Inferior parietal cortex (tissue), 1 donor: ENCODE measurements around the gene WNT2.
"Not testable (repeated sequence)": the region's sequence is repeated elsewhere in the genome, so short reads cannot be mapped to it uniquely, and the experiment has no call there.

Experiments used
- DNase-seq: peaks from one replicate; pipeline ENCODE4 v3.0.0-alpha.2; 2016; ENCODE audit errors: extremely low spot score

The WNT2 gene

GRCh38 chr7:117262546-117262945 lies 60.3 kb downstream of the WNT2 start:
- no peak for DNase-seq

DNA sequence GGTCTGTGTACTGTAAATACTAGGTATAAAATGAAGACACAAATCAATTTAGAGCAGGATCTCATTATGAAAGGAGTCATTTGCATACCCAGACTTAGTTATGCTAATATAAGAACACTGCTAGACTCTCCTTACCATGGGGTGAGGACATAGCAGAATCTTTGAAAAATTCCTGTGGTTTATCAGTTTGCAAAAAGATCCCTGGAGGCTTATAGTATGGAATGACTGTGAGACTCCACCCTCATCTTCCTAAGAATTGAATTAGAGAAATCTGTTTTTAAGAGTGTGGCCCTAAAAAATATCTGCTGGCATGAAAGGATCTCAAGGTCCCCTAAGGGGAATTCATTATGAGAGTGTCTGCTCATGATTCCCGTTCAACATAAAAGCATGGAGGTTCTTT lies 63.2 kb downstream of the WNT2 start:
- DNase-seq: no peak

- no peak for DNase-seq
These were observed 71.2 kb downstream of the WNT2 start for GRCh38 chr7:117251687-117252086.

DNA sequence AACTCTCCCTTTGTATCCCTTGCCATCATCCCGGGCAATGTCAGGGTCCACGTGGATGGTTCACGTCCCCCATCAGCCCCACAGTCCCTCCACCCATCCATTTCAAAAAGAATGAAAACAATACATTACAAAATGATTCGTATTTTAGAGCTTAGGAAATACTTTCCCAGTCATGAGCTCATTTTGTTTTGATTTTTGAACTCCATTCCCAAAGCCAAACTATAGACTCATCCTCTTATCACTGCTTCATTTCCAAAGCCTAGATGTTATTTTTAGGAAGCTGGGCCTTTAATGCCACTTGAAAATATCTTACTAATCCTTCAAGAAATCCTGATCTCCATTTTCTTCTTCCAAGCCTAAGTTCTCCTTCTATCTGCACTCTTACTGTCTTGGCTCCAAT lies 72.1 kb downstream of the WNT2 start:
- no peak for DNase-seq

- DNase-seq: no peak
These were observed 72.6 kb downstream of the WNT2 start for GRCh38 chr7:117250245-117250644.

- DNase-seq: no peak
These were observed 73.2 kb downstream of the WNT2 start for GRCh38 chr7:117249696-117250095.

DNA sequence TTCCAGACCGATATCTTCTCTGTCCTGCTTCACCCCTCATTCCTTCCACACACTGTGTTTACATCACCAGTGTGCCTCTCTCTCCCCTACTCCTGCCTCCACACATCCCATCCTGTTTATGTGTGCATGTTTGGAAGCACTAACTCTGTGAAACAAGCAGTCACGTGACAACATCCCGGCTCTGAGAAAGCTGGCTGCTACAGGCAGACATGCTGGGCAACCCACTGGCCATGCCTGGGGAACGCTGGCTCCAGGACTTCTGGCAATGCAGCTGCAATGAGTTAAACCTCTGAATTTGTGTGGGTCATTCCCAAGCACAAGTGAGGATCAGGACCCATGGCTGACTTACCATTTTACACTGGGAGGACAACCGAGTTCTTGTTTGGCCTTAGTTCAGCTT lies 74.0 kb downstream of the WNT2 start:
- DNase-seq: no peak

- DNase-seq: no peak
These were observed 75.0 kb downstream of the WNT2 start for GRCh38 chr7:117247809-117248208.

- not testable (repeated sequence) for DNase-seq
These were observed 77.2 kb downstream of the WNT2 start for GRCh38 chr7:117245703-117246102.

- no peak for DNase-seq
These were observed 79.5 kb downstream of the WNT2 start for GRCh38 chr7:117243390-117243789.

DNA sequence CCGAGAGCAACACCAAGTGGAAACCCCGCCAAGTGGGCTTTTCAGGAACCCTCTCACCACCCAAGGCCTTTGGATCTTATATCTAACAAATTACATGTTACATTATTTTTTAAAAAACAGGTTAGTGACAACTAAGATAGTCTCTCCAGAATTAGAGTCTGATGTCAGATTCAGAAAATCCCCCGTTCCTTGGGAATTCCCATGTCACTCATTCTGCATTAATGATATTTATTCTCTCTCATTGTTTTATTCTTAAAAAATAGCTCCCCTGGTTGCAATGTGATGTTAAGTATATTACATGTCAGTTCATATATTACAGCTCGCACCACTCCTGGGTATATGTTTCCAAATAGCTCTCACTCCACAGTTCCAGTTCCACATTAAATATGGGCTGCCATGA lies 81.8 kb downstream of the WNT2 start:
- no peak for DNase-seq

DNA sequence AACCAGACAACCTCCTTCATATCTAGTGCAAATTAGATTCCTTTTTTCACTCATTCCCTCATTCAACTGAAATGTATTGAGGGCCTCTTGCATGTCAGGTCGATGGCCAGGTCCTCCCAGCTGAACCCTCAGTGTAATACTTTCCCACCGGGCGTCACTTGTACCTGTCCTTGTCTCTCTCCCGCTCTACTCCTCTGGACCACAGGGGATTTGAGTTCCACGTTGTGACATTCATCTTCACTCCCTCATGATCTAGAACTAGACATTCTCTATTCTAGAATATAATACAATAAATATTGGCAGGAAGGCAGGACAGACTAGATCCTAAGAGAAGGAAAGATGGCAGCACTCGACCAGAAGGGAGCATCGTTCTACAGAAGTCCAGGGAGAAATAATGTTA lies 83.9 kb downstream of the WNT2 start:
- DNase-seq: no peak

DNA sequence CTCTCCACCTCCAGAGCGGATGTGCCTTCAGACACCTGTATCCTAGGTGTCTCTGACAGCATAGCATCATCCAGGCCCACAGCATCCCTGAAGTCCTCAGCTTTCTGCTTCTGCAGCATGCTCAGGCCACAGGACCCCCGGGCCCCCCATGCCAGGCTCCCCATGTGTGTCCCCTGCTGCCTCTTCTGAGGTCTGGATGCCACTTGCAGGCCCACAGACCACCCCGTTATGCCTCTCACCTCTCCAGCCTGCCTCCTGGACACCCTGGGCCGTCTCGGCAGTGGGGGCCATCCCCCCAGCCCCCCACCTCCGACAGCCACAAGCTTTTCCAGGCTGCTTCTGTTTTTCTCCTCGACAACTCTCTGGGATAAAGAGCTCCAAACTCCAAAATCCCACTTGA lies 84.4 kb downstream of the WNT2 start:
- DNase-seq: no peak

GRCh38 chr7:117237646-117238045 lies 85.2 kb downstream of the WNT2 start:
- DNase-seq: no peak

GRCh38 chr7:117231047-117231359 lies 91.9 kb downstream of the WNT2 start:
- no peak for DNase-seq

DNA sequence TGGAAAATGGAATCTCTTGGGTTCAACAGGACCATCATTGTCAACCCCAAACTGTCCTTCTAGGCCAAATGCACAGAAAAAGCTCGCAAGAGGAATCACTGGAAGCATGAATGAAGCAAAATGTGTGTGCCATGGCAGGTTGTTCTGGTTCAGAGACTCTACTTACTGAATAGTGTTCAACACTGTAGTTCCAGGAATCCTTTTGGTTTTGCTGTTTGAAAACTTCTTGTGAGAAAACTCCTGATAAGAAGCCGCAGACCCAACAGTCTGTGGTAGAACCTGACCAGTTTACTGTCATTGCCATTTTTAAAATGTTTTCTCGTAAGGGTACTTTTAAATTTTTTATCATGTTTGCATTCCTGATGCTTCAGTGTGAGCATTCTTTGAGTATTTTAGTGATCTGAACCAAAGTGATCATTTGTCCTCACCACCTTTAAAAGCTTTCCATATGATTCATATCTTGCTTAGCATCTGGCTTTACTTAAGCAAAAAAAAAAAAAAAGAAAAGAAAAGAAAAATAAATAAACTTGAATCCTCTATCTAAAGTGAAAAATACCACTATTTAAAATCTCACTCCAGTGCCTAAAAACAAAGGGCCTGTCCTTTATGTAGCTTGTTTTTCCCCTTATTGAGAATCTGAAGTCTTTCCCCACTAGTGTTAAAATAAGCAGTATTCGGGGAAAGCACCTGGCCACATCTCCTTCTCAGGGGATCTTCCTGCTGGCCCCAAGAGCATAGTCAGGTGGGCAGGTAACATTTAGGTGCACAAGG lies 92.4 kb downstream of the WNT2 start:
- DNase-seq: no peak

DNA sequence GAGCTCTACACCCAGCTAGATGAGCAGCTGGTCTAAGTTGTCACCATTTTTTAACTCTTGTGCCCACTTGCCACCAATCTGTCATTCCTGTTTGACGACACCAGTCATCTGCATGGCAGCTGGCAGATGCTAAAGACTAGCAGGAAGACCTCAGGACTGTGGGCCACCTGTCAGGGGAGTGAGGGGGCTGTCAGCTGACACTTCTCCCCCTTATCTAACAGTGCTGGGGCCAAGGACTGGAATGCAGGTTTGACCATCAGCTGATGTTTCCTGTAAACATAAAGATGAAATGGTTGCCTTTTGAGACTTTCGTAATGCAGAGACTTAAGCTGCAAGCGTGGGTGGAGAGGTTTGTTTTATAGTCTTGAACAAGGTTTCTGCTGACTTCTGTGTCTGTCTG lies 93.5 kb downstream of the WNT2 start:
- no peak for DNase-seq

DNA sequence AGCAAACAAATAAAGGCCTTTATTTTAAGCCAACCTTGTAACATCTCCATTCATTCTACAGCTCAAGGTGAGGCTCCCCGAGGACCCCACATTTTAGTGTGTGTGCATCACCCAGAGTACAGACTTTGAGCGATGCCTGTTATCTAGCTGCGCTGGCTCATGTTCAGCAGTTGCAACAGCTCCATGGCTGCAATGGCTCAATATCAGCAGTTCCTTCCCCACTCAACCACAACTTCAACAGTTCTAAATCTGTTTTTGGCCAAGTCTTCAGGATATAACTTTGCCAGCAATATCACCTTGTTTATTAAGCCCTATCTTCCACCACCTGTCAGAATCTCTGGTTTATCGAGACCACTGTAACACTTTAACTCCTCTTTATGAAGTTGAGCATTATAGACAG lies 95.8 kb downstream of the WNT2 start:
- no peak for DNase-seq

DNA sequence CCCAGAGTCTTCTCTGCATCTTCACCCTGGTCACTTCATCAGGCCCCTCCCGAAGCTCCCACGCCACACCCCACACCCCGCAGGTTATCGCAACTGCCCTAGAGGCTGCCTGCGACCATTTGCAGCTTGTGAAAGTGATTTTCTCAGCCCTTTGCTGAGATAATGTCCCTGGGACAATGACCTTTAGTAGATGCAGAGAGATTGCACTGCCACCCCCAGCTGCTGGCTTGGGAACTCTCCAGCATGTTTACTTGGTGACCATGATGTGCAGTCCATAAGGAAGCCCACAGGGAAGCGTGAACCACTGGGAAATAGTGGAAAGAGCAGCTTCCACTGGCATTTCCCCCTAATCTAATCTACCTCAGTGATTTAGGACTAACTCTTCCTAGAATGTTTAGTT lies 97.3 kb downstream of the WNT2 start:
- no peak for DNase-seq
